HEK293T (cell line): Measurements from ENCODE around the gene NME8.

Experiments
- ARNT ChIP-seq: fragments of 450-650 bp; IDR thresholded peaks from 2 replicates; pipeline ENCODE4 v1.6.1; 2017; ENCODE audit warnings: mild to moderate bottlenecking
- BHLHE40 ChIP-seq: fragments of 450-650 bp; IDR thresholded peaks from 2 replicates; pipeline ENCODE4 v1.6.1; 2016; ENCODE audit warnings: mild to moderate bottlenecking, moderate library complexity, borderline replicate concordance
- CTBP1 ChIP-seq: fragments of 450-650 bp; IDR thresholded peaks from 2 replicates; pipeline ENCODE4 v1.6.1; 2016; ENCODE audit warnings: borderline replicate concordance
- ELF4 ChIP-seq: fragments of 450-650 bp; IDR thresholded peaks from 2 replicates; pipeline ENCODE4 v1.6.1; 2017; ENCODE audit warnings: antibody characterized with exemption
- FOXA1 ChIP-seq: fragments of 450-650 bp; IDR thresholded peaks from 2 replicates; pipeline ENCODE4 v1.6.1; 2016; ENCODE audit warnings: mild to moderate bottlenecking
- FOXK2 ChIP-seq: fragments of 450-650 bp; IDR thresholded peaks from 2 replicates; pipeline ENCODE4 v1.6.1; 2016; ENCODE audit warnings: mild to moderate bottlenecking
- FOXM1 ChIP-seq: fragments of 450-650 bp; IDR thresholded peaks from 2 replicates; pipeline ENCODE4 v1.6.1; 2017; ENCODE audit warnings: mild to moderate bottlenecking, borderline replicate concordance
- HDGF ChIP-seq: fragments of 450-650 bp; IDR thresholded peaks from 2 replicates; pipeline ENCODE4 v1.6.1; 2017; ENCODE audit warnings: antibody characterized with exemption, borderline replicate concordance
- LEF1 ChIP-seq: fragments of 450-650 bp; IDR thresholded peaks from 2 replicates; pipeline ENCODE4 v1.6.1; 2017; ENCODE audit warnings: mild to moderate bottlenecking, borderline replicate concordance
- NFRKB ChIP-seq: fragments of 450-650 bp; IDR thresholded peaks from 2 replicates; pipeline ENCODE4 v1.6.1; 2016; ENCODE audit warnings: mild to moderate bottlenecking, moderate library complexity
- SP1 ChIP-seq: fragments of 450-650 bp; IDR thresholded peaks from 2 replicates; pipeline ENCODE4 v1.6.1; 2017
- SUZ12 ChIP-seq: fragments of 450-650 bp; IDR thresholded peaks from 2 replicates; pipeline ENCODE4 v1.6.1; 2016; ENCODE audit warnings: mild to moderate bottlenecking
- TARDBP ChIP-seq: fragments of 450-650 bp; IDR thresholded peaks from 2 replicates; pipeline ENCODE4 v1.6.1; 2016
- ZNF384 ChIP-seq: fragments of 450-650 bp; IDR thresholded peaks from 2 replicates; pipeline ENCODE4 v1.6.1; 2016

- TF ChIP-seq LEF1 (no peak), NFRKB (no peak), BHLHE40 (no peak), HDGF (no peak), TARDBP (no peak), FOXK2 (no peak), SUZ12 (no peak), CTBP1 (no peak), SP1 (no peak), ARNT (no peak), FOXM1 (no peak), ZNF384 (no peak), ELF4 (no peak), FOXA1 (no peak)
Observed at GRCh38 chr7:37908221-37908788, 59.9 kb downstream of the NME8 start.
